HFF-Myc (cell line): ENCODE results near the gene OR2J1.
"Not testable (repeated sequence)": the region's sequence is repeated elsewhere in the genome, so short reads cannot be mapped to it uniquely, and the experiment has no call there.

Experiments used
- DNase-seq: peaks from one replicate; pipeline ENCODE4 v3.0.0-alpha.2; 2011; ENCODE audit warnings: low read depth; ENCODE audit errors: extremely low read depth
- H3K4me3 ChIP-seq: replicated peaks from 2 replicates; pipeline ENCODE4 v1.5.1; 2011; ENCODE audit warnings: low read depth, mild to moderate bottlenecking, control low read depth, low read length
- CTCF ChIP-seq: IDR thresholded peaks from 2 replicates; pipeline ENCODE4 v1.5.1; 2012; ENCODE audit warnings: mild to moderate bottlenecking, low read depth, low read length, control low read depth; ENCODE audit errors: missing control alignments

OR2J1 gene

GRCh38 chr6:29092957-29093356, 6.3 kb upstream of the OR2J1 start:
- H3K4me3 ChIP-seq, result no peak overlapping the region
- TF ChIP-seq CTCF, result no peak
- DNase-seq, result no peak

DNA sequence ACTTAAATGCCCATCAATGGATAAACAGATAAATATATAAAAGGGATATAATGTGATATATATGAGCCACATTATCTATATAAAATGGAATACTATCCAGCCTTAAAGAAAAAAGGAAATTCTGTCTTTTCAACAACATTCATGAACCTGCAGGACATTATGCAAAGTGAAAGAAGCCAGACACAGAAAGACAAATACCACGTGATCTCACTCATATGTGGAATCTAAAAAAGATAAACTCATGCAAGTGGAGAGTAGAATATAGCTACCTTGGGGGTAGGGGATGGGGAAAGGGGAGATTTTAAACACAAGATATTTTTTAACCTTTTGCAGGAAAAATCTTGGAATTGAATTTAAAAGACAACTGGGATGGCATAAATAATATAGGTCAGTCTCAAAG, 1.5 kb upstream of the OR2J1 start:
- TF ChIP-seq CTCF, result no peak
- no peak for DNase-seq
- no peak overlapping the region for H3K4me3 ChIP-seq

DNA sequence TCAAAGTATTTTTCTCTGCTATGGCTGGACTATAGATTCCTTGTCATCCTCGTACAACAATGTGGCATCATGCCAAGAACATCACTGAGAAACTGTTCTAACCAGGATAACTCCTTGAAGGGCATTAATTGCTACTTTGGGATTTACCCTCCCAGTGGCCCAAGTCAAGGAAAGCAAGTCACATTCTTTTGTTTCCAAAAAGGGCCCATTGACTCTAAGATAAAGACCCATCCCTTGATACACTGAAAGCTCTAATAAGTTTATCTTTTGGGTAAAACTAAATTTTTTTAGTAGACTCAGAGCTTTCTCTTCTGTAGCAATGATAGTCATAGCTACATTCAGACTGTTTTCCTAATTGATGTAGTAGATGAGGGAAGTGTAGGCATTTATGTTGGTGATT, 8.5 kb downstream of the OR2J1 start, which contains the start of gene OR2J3:
Gene OR2J3, plus strand, starts transcription at position 301 of the 400 bp plus-strand sequence. CDS start 3,833 bp downstream, outside the sequence.
- no peak for TF ChIP-seq CTCF

DNA sequence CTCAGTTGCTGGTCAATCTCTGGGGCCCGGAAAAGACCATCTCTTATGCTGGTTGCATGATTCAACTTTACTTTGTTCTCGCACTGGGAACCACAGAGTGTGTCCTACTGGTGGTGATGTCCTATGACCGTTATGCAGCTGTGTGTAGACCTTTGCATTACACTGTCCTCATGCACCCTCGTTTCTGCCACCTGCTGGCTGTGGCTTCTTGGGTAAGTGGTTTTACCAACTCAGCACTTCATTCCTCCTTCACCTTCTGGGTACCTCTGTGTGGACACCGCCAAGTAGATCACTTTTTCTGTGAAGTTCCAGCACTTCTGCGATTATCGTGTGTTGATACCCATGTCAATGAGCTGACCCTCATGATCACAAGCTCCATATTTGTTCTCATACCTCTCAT, 12.8 kb downstream of the OR2J1 start:
- TF ChIP-seq CTCF, result no peak
- H3K4me3 ChIP-seq, result no peak overlapping the region
- no peak for DNase-seq

More for the DNA sequence above, 8.5 kb downstream of the OR2J1 start, which contains the start of gene OR2J3:
- no peak within 1 kb of the TSS for H3K4me3 ChIP-seq
- no peak for DNase-seq

DNA sequence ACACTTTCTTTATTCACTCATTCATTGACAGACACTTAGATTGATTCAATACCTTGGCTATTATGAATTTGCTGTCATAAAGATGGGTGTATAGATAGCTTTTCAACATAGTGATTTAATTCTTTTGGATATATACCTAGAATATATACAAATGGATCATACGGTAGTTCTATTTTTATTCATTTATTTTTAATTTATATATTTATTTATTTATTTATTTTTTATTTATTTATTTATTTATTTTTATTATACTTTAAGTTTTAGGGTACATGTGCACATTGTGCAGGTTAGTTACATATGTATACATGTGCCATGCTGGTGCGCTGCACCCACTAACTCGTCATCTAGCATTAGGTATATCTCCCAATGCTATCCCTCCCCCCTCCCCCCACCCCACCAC, 15.7 kb downstream of the OR2J1 start:
- not testable (repeated sequence) for H3K4me3 ChIP-seq, DNase-seq

DNA sequence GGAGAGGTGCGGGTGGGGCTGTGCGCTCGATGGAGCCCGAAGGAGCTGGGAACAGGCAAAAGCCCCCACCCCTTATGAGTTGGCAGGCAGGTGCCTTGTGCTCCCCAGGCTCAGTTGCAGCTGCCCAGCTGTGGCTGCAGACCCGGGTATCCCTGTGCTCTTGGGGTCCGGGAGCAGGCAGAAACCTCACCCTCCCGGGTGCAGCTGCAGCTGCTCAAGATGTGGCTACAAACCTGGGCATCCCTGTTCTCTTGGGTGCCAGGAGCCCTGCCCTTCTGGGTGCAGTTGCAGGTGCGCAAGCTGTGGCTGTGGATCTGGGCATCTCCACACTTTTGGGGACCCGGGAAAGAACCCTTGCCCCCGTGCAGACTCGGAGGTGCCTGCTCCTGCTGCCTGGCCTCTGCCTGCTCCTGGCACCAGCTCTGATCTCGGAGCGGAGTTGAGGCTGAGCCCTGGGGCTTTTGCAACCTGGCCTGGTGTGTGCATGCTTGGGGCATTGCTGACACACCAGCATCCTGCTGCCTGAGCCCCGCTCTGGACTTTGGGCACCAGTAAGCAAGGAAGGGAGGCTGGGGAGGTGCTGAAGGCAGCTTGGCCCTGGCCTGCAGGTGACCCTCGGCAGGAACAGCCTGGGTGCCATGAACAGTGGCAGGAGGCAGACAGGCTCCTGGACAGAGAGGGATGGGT, 30.2 kb downstream of the OR2J1 start:
- DNase-seq, result no peak
- H3K4me3 ChIP-seq, result no peak overlapping the region
- TF ChIP-seq CTCF, result no peak

DNA sequence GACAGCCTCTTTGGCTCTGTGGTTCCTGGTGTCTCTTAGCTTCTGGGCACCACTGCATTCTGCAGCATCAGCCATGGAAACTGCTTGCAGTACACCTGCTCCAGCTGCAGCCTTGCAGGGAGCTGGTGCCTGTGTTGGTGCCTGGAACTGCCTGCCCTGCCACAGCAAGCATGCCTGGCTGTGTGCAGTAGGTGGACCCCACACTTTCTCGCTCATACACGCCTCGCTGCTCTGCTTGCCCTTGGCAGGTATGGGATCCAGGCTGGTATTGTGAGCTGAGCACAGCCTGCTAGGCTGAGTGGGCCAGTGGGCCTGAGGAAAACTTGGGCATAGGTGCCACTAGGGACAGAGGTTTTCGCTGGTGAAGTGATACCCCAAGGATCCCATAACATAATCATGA, 31.4 kb downstream of the OR2J1 start:
- DNase-seq, result no peak
- no peak overlapping the region for H3K4me3 ChIP-seq
- TF ChIP-seq CTCF, result no peak
